Left renal cortex interstitium (tissue), 4 donors: ENCODE measurements around the gene CACNA2D3. TPM values are rescaled to one million over a fixed set of nuclear protein-coding genes. Genes with fewer than 3 reads are reported as not detected.

ENCODE experiments used
- DNase-seq, 4 donors: peaks; one replicate each; pipeline ENCODE4 v3.0.0-alpha.2; 2013; ENCODE audit warnings: low read depth in 4 of 4, low spot score in 2 of 4, missing footprints in 1 of 4
- polyA plus RNA-seq, 4 donors: library from polyadenylated mRNA; unstranded; fragments of 120-200 nt; gene quantifications; one replicate each; pipeline ENCODE4 v1.2.1, GENCODE V29; 2013; ENCODE audit not compliant: insufficient read length in 4 of 4

Gene CACNA2D3
- polyA plus RNA-seq, 4 donors: 1.2 to 2.1 (median 1.5) TPM

GRCh38 chr3:54514416-54514815, 392.1 kb downstream of the CACNA2D3 start:
- no peak for DNase-seq

- DNase-seq: no peak
These were observed 393.3 kb downstream of the CACNA2D3 start for GRCh38 chr3:54515441-54516213.

- DNase-seq: no peak
These were observed 395.1 kb downstream of the CACNA2D3 start for GRCh38 chr3:54517424-54517823.

GRCh38 chr3:54518011-54518675, 395.8 kb downstream of the CACNA2D3 start:
- no peak for DNase-seq

- DNase-seq: no peak
These were observed 397.1 kb downstream of the CACNA2D3 start for GRCh38 chr3:54519493-54519892.

GRCh38 chr3:54520060-54520459, 397.7 kb downstream of the CACNA2D3 start:
- DNase-seq: no peak

- DNase-seq: no peak
These were observed 405.2 kb downstream of the CACNA2D3 start for GRCh38 chr3:54527521-54527920.

GRCh38 chr3:54527953-54528352, 405.6 kb downstream of the CACNA2D3 start:
- DNase-seq: no peak

GRCh38 chr3:54528668-54529067, 406.3 kb downstream of the CACNA2D3 start:
- DNase-seq: no peak

GRCh38 chr3:54530091-54530490, 407.7 kb downstream of the CACNA2D3 start:
- no peak for DNase-seq

GRCh38 chr3:54530944-54531343, 408.6 kb downstream of the CACNA2D3 start:
- no peak for DNase-seq

GRCh38 chr3:54531741-54532140, 409.4 kb downstream of the CACNA2D3 start:
- DNase-seq: no peak

- DNase-seq: no peak
These were observed 411.5 kb downstream of the CACNA2D3 start for GRCh38 chr3:54533856-54534255.

GRCh38 chr3:54535619-54536018, 413.3 kb downstream of the CACNA2D3 start:
- no peak for DNase-seq

GRCh38 chr3:54536450-54536849, 414.1 kb downstream of the CACNA2D3 start:
- DNase-seq: no peak

GRCh38 chr3:54537506-54537905, 415.2 kb downstream of the CACNA2D3 start:
- DNase-seq: no peak

GRCh38 chr3:54538346-54538745, 416.0 kb downstream of the CACNA2D3 start:
- DNase-seq: no peak

GRCh38 chr3:54541369-54541768, 419.0 kb downstream of the CACNA2D3 start:
- DNase-seq: no peak

- DNase-seq: no peak
These were observed 421.1 kb downstream of the CACNA2D3 start for GRCh38 chr3:54543446-54543845.

GRCh38 chr3:54547051-54547450, 424.7 kb downstream of the CACNA2D3 start:
- DNase-seq: no peak

- no peak for DNase-seq
These were observed 425.5 kb downstream of the CACNA2D3 start for GRCh38 chr3:54547846-54548245.

- no peak for DNase-seq
These were observed 427.4 kb downstream of the CACNA2D3 start for GRCh38 chr3:54549607-54550220.
